Endodermal cell (in vitro differentiated cells): ENCODE data around the gene TIGD6. TPM values are rescaled to one million over a fixed set of nuclear protein-coding genes. Genes with fewer than 3 reads are reported as not detected.
A peak's percentile ranks its signal among the peaks of the same experiment; 100 is the strongest.

Experiments used
- DNase-seq: peaks from one replicate; pipeline ENCODE4 v3.0.0-alpha.2; 2017
- H3K27ac ChIP-seq: 2 replicates; pipeline ENCODE4 v1.5.1; 2013; ENCODE audit warnings: mild to moderate bottlenecking, low read depth, low read length, moderate library complexity
- H3K27me3 ChIP-seq: 2 replicates; pipeline ENCODE4 v1.6.1; 2013; ENCODE audit warnings: mild to moderate bottlenecking, low read length, moderate library complexity; ENCODE audit not compliant: insufficient read depth, control insufficient read depth, poor library complexity, severe bottlenecking
- H3K36me3 ChIP-seq: 2 replicates; pipeline ENCODE4 v1.7.0; 2013; ENCODE audit warnings: mild to moderate bottlenecking, low read length, moderate library complexity; ENCODE audit not compliant: control insufficient read depth, insufficient read depth
- H3K4me1 ChIP-seq: one replicate; pipeline ENCODE4 v1.7.0; 2013; ENCODE audit warnings: low read length; ENCODE audit not compliant: control insufficient read depth, insufficient read depth
- H3K4me3 ChIP-seq: 2 replicates; pipeline ENCODE4 v1.5.1; 2013; ENCODE audit warnings: mild to moderate bottlenecking, low read length, moderate library complexity
- H3K9ac ChIP-seq: 2 replicates; pipeline ENCODE4 v1.6.1; 2013; ENCODE audit warnings: mild to moderate bottlenecking, low read length, moderate library complexity; ENCODE audit not compliant: poor library complexity, severe bottlenecking; ENCODE audit errors: extremely low read depth
- H3K9me3 ChIP-seq: 2 replicates; pipeline ENCODE4 v1.6.1; 2013; ENCODE audit warnings: mild to moderate bottlenecking, low read length, moderate library complexity; ENCODE audit not compliant: control insufficient read depth
- H3K27ac Mint-ChIP-seq: 2 replicates; pipeline ENCODE4 v1.8.0; 2020; ENCODE audit warnings: mixed read lengths
- H3K27me3 Mint-ChIP-seq: 2 replicates; pipeline ENCODE4 v1.8.0; 2021; ENCODE audit warnings: mild to moderate bottlenecking, mixed read lengths; ENCODE audit not compliant: insufficient read depth
- H3K36me3 Mint-ChIP-seq: 2 replicates; pipeline ENCODE4 v1.8.0; 2020; ENCODE audit warnings: low read depth, mixed read lengths
- H3K4me1 Mint-ChIP-seq: 2 replicates; pipeline ENCODE4 v1.8.0; 2020; ENCODE audit warnings: mixed read lengths
- H3K4me3 Mint-ChIP-seq: 2 replicates; pipeline ENCODE4 v1.8.0; 2020; ENCODE audit warnings: mild to moderate bottlenecking, moderate library complexity, mixed read lengths
- H3K9me3 Mint-ChIP-seq: 2 replicates; pipeline ENCODE4 v1.8.0; 2020; ENCODE audit warnings: mild to moderate bottlenecking, mixed read lengths
- CTCF ChIP-seq: fragments of 200-600 bp; sonication (generic); conservative IDR thresholded peaks from 2 replicates; pipeline ENCODE4 v1.5.0; 2021; ENCODE audit warnings: antibody characterized with exemption, mild to moderate bottlenecking
- WGBS, 2 experiments: methylation state at CpG; one replicate each; pipeline versions ENCODE4 v1.1.5 to v1.1.7; 2013; ENCODE audit warnings: missing lambda C conversion rate in 2 of 2, mixed read lengths in 1 of 2; ENCODE audit not compliant: insufficient coverage in 1 of 2, insufficient read length in 1 of 2; 5-methylcytosine and 5-hydroxymethylcytosine counted together
- total RNA-seq, 2 donors: library from RNA; stranded (reverse); fragmentation: NEBNext Ultra II Directional in 1 of 2; extraction: Animal tissue kit (Norgen Biotek cat#: 25700) in 1 of 2; gene quantifications; 2 replicates in 1 of 2; 3 replicates in 1 of 2; pipeline ENCODE4 v1.2.1, GENCODE V29; 2021

Gene TIGD6
- total RNA-seq, 2 donors from 2014 or later, result 3.4 to 3.8 TPM

GRCh38 chr5:150001660-150002486 is 1.4 kb upstream of the TIGD6 start:
- Mint-ChIP-seq H3K27ac (peak overlapping the region; percentile 92), H3K36me3 (peaks cover 24% of the 10 kb centered on the region), H3K4me1 (peaks cover 25% of the 10 kb centered on the region), H3K27me3 (no peaks in the 10 kb centered on the region), H3K9me3 (no peaks in the 10 kb centered on the region), H3K4me3 (peak overlapping the region; percentile 87)
- Histone ChIP-seq H3K36me3 (peaks cover 32% of the 10 kb centered on the region), H3K4me3 (peak overlapping the region; percentile 90), H3K27ac (no peak overlapping the region), H3K27me3 (no peaks in the 10 kb centered on the region), H3K9me3 (no peaks in the 10 kb centered on the region), H3K4me1 (peaks cover 4% of the 10 kb centered on the region), H3K9ac (peak overlapping the region; percentile 79)
- WGBS, 2 experiments, result 20 to 21% methylated on average over 5 to 8 of the region's 8 CpGs
- DNase-seq, result peak; percentile 80
- peak; percentile 75 for TF ChIP-seq CTCF

GRCh38 chr5:150000990-150001659 is 671 bp upstream of the TIGD6 start:
- DNase-seq, result peak; percentile 75
- Mint-ChIP-seq H3K9me3 (no peaks in the 10 kb centered on the region), H3K36me3 (peaks cover 19% of the 10 kb centered on the region), H3K27me3 (no peaks in the 10 kb centered on the region), H3K27ac (peak overlapping the region; percentile 92), H3K4me3 (peak overlapping the region; percentile 87), H3K4me1 (peaks cover 23% of the 10 kb centered on the region)
- 1 to 4% methylated on average over 16 to 44 of the region's 44 CpGs for WGBS, 2 experiments
- peak overlapping the region; percentile 79 for H3K9ac ChIP-seq
- no peaks in the 10 kb centered on the region for H3K27me3 ChIP-seq
- H3K27ac ChIP-seq, result peak overlapping the region; percentile 45
- H3K4me1 ChIP-seq, result peaks cover 4% of the 10 kb centered on the region
- no peaks in the 10 kb centered on the region for H3K9me3 ChIP-seq
- peak overlapping the region; percentile 90 for H3K4me3 ChIP-seq
- TF ChIP-seq CTCF, result no peak
- peaks cover 26% of the 10 kb centered on the region for H3K36me3 ChIP-seq

- 25 to 33% methylated on average over 7 of the region's 7 CpGs for WGBS, 2 experiments
- Mint-ChIP-seq H3K4me3 (peak overlapping the region; percentile 87), H3K4me1 (peaks cover 23% of the 10 kb centered on the region), H3K9me3 (no peaks in the 10 kb centered on the region), H3K36me3 (peaks cover 17% of the 10 kb centered on the region), H3K27me3 (no peaks in the 10 kb centered on the region), H3K27ac (peak overlapping the region; percentile 98)
- H3K4me3 ChIP-seq, result peak overlapping the region; percentile 90
- no peak for TF ChIP-seq CTCF
- H3K4me1 ChIP-seq, result peaks cover 4% of the 10 kb centered on the region
- H3K36me3 ChIP-seq, result peaks cover 13% of the 10 kb centered on the region
- H3K27me3 ChIP-seq, result no peaks in the 10 kb centered on the region
- peak overlapping the region; percentile 79 for H3K9ac ChIP-seq
- H3K9me3 ChIP-seq, result no peaks in the 10 kb centered on the region
- DNase-seq, result no peak
- H3K27ac ChIP-seq, result no peak overlapping the region
Measured at GRCh38 chr5:149999866-150000255, 593 bp downstream of the TIGD6 start.
